Transverse colon (tissue), 4 donors: Measurements from ENCODE around the gene LRRIQ1. TPM values are rescaled to one million over a fixed set of nuclear protein-coding genes. Genes with fewer than 3 reads are reported as not detected.
A peak's percentile ranks its signal among the peaks of the same experiment; 100 is the strongest.

ENCODE experiments used
- DNase-seq: peaks from one replicate; pipeline ENCODE4 v3.0.0-alpha.2; 2019
- H3K27ac ChIP-seq, 4 donors: fragments of 200-600 bp; sonication (generic); 2 replicates each; pipeline ENCODE4 v1.5.1; 2016 to 2018; ENCODE audit warnings: inconsistent platforms in 4 of 4
- H3K27me3 ChIP-seq: fragments of 200-600 bp; sonication (generic); 2 replicates; pipeline ENCODE4 v1.5.1; 2017; ENCODE audit warnings: inconsistent platforms
- H3K36me3 ChIP-seq, 4 donors: fragments of 200-600 bp; sonication (generic); 2 replicates each; pipeline ENCODE4 v1.5.1; 2017 to 2019; ENCODE audit warnings: inconsistent platforms in 4 of 4
- H3K4me1 ChIP-seq, 4 donors: fragments of 200-600 bp; sonication (generic); 2 replicates each; pipeline ENCODE4 v1.5.1; 2017 to 2020; ENCODE audit warnings: inconsistent platforms in 4 of 4
- H3K4me3 ChIP-seq, 4 donors: fragments of 200-600 bp; sonication (generic); 1 replicate in 1 of 4; 2 replicates in 3 of 4; pipeline versions ENCODE4 v1.5.1 to v1.6.1; 2017 to 2019; ENCODE audit warnings: inconsistent platforms in 4 of 4
- H3K9me3 ChIP-seq, 2 donors: fragments of 200-600 bp; sonication (generic); 2 replicates each; pipeline ENCODE4 v1.5.1; 2017 to 2019; ENCODE audit warnings: inconsistent platforms in 2 of 2
- EP300 ChIP-seq: sonication (generic); formaldehyde crosslinking; IDR thresholded peaks from one replicate; pipeline ENCODE4 v1.6.1; 2017; ENCODE audit warnings: antibody characterized with exemption, low read depth
- POLR2A ChIP-seq: fragments of 450-650 bp; IDR thresholded peaks from one replicate; pipeline ENCODE4 v1.6.1; 2016; ENCODE audit warnings: antibody characterized with exemption, mild to moderate bottlenecking, moderate library complexity
- POLR2AphosphoS5 ChIP-seq, 3 donors: sonication (generic); formaldehyde crosslinking; IDR thresholded peaks; one replicate each; pipeline ENCODE4 v1.6.1; 2016; ENCODE audit warnings: antibody characterized with exemption in 3 of 3
- WGBS, 2 donors: methylation state at CpG; one replicate each; pipeline ENCODE4 v1.1.5; 2018; ENCODE audit warnings: low coverage in 1 of 2; 5-methylcytosine and 5-hydroxymethylcytosine counted together
- in situ Hi-C, 4 donors: fragments of 200-750 bp; cut with MboI; loops; one replicate each; pipeline versions ENCODE4 v1.15.0 to v1.15.1; 2017; ENCODE audit warnings: low sequenced_read_pairs in 3 of 4, low pct_ligation_motif_present in 1 of 4, low pct_unique_long_range_greater_than_20kb in 1 of 4
- intact Hi-C: fragments of 100-400 bp; cut with DNase I; formaldehyde crosslinking; loops from one replicate; pipeline ENCODE4 v1.15.1; 2023; ENCODE audit warnings: low total_unique reads
- total RNA-seq, 4 donors: library from RNA; depleted of rRNA; stranded (reverse); fragments of >200 nt; gene quantifications; one replicate each; pipeline ENCODE4 v1.1.0, GENCODE V29; 2016
- TF ChIP-seq, protein P1 (sequence below), 5 experiments: fragments of 200-600 bp in 3 of 5; fragments of 450-650 bp in 2 of 5; sonication (generic) in 3 of 5; IDR thresholded peaks; 1 replicate in 2 of 5; 2 replicates in 3 of 5; pipeline ENCODE4 v1.5.1; 2016 to 2017; ENCODE audit warnings: antibody characterized with exemption in 5 of 5, inconsistent platforms in 3 of 5, mild to moderate bottlenecking in 2 of 5, moderate library complexity in 1 of 5

Gene LRRIQ1
- total RNA-seq, 4 donors from 2014 or later: not detected

DNA sequence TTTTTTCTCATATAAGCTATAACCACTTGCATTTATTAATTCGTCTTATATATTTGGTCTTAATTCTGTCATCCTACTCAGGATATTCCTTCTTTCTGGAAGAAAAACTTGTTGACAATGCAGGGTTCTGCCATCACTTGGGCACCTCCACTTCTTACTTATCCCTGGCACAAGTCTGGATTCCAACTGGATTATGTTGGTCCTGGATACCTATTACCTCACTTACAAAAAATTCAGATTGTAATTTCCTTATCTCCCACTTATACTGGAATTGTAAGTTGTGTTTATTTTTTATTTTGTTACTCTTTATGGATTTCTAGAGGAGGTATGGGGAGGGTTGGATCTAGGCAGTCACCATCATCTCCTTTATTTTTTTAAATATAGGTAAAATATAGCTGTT is 36.7 kb downstream of the LRRIQ1 start:
- in situ Hi-C loops: no loop called here

DNA sequence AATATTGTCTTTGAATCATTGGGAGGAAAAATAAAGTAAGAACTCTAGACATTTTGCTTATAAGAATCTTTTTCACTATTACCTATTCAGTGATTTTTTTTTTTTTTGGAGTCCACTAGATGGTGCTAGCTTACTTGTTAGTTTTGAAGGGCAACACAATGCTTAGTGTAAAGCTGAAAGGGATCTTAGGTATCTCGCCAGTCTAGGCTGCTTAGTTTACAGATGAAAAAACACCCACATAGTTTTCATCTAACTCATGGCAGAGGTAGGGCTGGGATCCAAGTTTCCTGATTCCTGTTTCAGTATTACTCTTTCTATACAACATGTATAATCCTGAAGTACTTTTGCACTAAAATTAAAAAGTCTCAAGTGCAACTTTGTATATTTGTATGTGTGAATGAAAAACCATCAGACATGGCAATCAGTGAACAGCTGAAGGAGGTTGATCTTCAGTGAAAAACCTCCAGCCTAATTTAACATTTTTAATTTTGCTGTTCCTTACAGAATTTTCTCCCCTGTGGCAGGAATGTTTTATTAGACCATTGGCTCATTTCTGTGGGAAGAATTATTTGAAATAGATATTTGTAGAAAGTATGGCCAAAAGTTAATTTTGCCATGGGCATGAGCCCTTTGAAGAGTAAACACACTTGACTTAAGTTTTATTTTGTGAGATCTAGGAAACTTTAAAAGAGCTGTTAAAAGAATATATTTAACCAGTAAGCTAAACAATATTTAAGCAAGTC is 40.7 kb downstream of the LRRIQ1 start:
- WGBS, 2 donors: 4% methylated on average over 1 of the region's 1 CpG; no CpG with 5 or more reads in 1 of the 2 donors
- H3K36me3 ChIP-seq: no peaks in the 10 kb centered on the region
- no peaks in the 10 kb centered on the region for H3K9me3 ChIP-seq
- intact Hi-C loops: no loop called here
- H3K4me1 ChIP-seq: no peaks in the 10 kb centered on the region
- TF ChIP-seq EP300 (no peak), POLR2AphosphoS5 (IDR thresholded peaks at IDR 0.05) (no peak)
- TF ChIP-seq, protein P1, sequence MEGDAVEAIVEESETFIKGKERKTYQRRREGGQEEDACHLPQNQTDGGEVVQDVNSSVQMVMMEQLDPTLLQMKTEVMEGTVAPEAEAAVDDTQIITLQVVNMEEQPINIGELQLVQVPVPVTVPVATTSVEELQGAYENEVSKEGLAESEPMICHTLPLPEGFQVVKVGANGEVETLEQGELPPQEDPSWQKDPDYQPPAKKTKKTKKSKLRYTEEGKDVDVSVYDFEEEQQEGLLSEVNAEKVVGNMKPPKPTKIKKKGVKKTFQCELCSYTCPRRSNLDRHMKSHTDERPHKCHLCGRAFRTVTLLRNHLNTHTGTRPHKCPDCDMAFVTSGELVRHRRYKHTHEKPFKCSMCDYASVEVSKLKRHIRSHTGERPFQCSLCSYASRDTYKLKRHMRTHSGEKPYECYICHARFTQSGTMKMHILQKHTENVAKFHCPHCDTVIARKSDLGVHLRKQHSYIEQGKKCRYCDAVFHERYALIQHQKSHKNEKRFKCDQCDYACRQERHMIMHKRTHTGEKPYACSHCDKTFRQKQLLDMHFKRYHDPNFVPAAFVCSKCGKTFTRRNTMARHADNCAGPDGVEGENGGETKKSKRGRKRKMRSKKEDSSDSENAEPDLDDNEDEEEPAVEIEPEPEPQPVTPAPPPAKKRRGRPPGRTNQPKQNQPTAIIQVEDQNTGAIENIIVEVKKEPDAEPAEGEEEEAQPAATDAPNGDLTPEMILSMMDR (IDR thresholded peaks at IDR 0.05): peak in 4 of 5 experiments; percentile 13 to 21 (median 18)
- H3K27ac ChIP-seq: no peak overlapping the region
- no peaks in the 10 kb centered on the region for H3K27me3 ChIP-seq
- no peak for DNase-seq
- H3K4me3 ChIP-seq: no peak overlapping the region
- in situ Hi-C loops: loop anchor here in 1 of 4 donors (25.0 kb wide), 1 partner anchor 360 kb away; no protein-coding TSS in a partner anchor

More for the DNA sequence above, 36.7 kb downstream of the LRRIQ1 start:
- 82 to 93% methylated on average over 1 of the region's 1 CpG for WGBS, 2 donors
- no peaks in the 10 kb centered on the region for H3K27me3 ChIP-seq
- TF ChIP-seq POLR2AphosphoS5 (IDR thresholded peaks at IDR 0.05): no peak
- no peak for TF ChIP-seq EP300
- TF ChIP-seq, protein P1 (IDR thresholded peaks at IDR 0.05): no peak
- TF ChIP-seq POLR2A: no peak
- no peak overlapping the region for H3K4me3 ChIP-seq
- no peak overlapping the region for H3K27ac ChIP-seq
- DNase-seq: no peak
- H3K36me3 ChIP-seq: no peaks in the 10 kb centered on the region
- H3K9me3 ChIP-seq: no peaks in the 10 kb centered on the region
- H3K4me1 ChIP-seq: no peaks in the 10 kb centered on the region
- intact Hi-C loops: no loop called here

DNA sequence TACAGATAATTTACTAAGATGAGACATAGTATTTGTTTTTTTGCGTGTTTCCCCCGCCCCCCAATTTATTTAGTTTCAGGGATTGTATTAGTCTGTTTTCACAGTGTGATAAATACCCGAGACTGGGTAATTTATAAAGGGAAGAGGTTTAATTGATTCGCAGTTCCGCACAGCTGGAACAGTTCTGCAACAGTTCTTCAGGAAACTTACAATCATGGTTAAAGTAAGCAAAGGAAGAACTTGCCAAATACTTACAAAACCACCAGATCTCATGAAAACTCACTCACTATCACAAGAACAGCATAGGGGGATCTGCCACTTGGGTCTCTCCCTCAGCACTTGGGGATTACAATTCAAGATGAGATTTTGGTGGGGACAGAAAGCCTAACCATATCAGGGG is 48.9 kb downstream of the LRRIQ1 start:
- H3K9me3 ChIP-seq: no peaks in the 10 kb centered on the region
- H3K4me1 ChIP-seq: no peaks in the 10 kb centered on the region
- TF ChIP-seq POLR2AphosphoS5 (IDR thresholded peaks at IDR 0.05) (no peak), POLR2A (no peak), EP300 (no peak)
- TF ChIP-seq, protein P1 (IDR thresholded peaks at IDR 0.05): no peak
- no peak for DNase-seq
- H3K36me3 ChIP-seq: no peaks in the 10 kb centered on the region
- WGBS, 2 donors: 58 to 70% methylated on average over 5 of the region's 5 CpGs
- in situ Hi-C loops: loop anchor here in 1 of 4 donors (25.0 kb wide), 1 partner anchor 352 kb away; no protein-coding TSS in a partner anchor
- no peaks in the 10 kb centered on the region for H3K27me3 ChIP-seq
- no peak overlapping the region for H3K4me3 ChIP-seq
- intact Hi-C loops: no loop called here
- H3K27ac ChIP-seq: no peak overlapping the region

DNA sequence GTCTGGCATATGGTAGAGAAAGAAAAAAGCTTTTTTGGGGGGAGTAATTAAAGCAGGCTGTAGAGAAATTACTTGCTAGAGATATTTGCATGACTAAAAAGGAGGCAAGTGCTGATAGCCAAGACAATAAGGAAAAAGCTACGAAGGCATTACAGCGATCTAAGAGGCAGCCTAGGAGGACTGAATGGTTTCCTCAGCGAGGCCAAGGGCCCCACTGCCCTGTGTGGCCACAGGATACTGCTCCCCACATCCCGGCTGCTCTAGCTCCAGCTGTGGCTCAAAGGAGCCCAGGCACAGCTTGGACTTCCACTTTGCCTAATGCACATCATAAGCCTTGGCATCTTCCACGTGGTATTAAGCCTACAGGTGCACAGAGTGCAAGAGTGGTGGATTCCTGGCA is 53.6 kb downstream of the LRRIQ1 start:
- intact Hi-C loops (no loop called here), in situ Hi-C loops (loop anchor here in 1 of 4 donors (25.0 kb wide), 1 partner anchor 348 kb away; no protein-coding TSS in a partner anchor)
- TF ChIP-seq EP300 (no peak), POLR2AphosphoS5 (IDR thresholded peaks at IDR 0.05) (no peak)
- no peak overlapping the region for H3K4me3 ChIP-seq
- H3K27ac ChIP-seq: no peak overlapping the region
- 76 to 93% methylated on average over 2 to 5 of the region's 5 CpGs for WGBS, 2 donors
- no peak for DNase-seq
- H3K4me1 ChIP-seq: no peaks in the 10 kb centered on the region
- H3K27me3 ChIP-seq: no peaks in the 10 kb centered on the region
- no peaks in the 10 kb centered on the region for H3K36me3 ChIP-seq
- H3K9me3 ChIP-seq: no peaks in the 10 kb centered on the region
